ENCODE results near the gene RASGRP2. TPM values are rescaled to one million over a fixed set of nuclear protein-coding genes. Genes with fewer than 3 reads are reported as not detected.

RASGRP2 gene
- total and polyA plus RNA-seq, 2 experiments from 2014 or later = 30.1 to 50.4 TPM

- TF ChIP-seq, protein P1, sequence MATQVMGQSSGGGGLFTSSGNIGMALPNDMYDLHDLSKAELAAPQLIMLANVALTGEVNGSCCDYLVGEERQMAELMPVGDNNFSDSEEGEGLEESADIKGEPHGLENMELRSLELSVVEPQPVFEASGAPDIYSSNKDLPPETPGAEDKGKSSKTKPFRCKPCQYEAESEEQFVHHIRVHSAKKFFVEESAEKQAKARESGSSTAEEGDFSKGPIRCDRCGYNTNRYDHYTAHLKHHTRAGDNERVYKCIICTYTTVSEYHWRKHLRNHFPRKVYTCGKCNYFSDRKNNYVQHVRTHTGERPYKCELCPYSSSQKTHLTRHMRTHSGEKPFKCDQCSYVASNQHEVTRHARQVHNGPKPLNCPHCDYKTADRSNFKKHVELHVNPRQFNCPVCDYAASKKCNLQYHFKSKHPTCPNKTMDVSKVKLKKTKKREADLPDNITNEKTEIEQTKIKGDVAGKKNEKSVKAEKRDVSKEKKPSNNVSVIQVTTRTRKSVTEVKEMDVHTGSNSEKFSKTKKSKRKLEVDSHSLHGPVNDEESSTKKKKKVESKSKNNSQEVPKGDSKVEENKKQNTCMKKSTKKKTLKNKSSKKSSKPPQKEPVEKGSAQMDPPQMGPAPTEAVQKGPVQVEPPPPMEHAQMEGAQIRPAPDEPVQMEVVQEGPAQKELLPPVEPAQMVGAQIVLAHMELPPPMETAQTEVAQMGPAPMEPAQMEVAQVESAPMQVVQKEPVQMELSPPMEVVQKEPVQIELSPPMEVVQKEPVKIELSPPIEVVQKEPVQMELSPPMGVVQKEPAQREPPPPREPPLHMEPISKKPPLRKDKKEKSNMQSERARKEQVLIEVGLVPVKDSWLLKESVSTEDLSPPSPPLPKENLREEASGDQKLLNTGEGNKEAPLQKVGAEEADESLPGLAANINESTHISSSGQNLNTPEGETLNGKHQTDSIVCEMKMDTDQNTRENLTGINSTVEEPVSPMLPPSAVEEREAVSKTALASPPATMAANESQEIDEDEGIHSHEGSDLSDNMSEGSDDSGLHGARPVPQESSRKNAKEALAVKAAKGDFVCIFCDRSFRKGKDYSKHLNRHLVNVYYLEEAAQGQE (IDR thresholded peaks at IDR 0.05; ENCODE audit: unreplicated experiment) = no peak
- no peak for TF ChIP-seq POLR2AphosphoS5 (IDR thresholded peaks at IDR 0.05; ENCODE audit: low read depth)
- no peak for TF ChIP-seq ZNF114 (CRISPR knock-in tag; IDR thresholded peaks at IDR 0.05)
- no peak for TF ChIP-seq EZH2 (IDR thresholded peaks at IDR 0.05; ENCODE audit: low read depth, unreplicated experiment)
- TF ChIP-seq ETS1 (IDR thresholded peaks at IDR 0.05) = no peak
- no peak for TF ChIP-seq CREB1 (CRISPR knock-in tag; IDR thresholded peaks at IDR 0.05; ENCODE audit: low read depth)
- no peak for TF ChIP-seq JUNB (IDR thresholded peaks at IDR 0.05; ENCODE audit: unreplicated experiment)
- TF ChIP-seq, protein P2, sequence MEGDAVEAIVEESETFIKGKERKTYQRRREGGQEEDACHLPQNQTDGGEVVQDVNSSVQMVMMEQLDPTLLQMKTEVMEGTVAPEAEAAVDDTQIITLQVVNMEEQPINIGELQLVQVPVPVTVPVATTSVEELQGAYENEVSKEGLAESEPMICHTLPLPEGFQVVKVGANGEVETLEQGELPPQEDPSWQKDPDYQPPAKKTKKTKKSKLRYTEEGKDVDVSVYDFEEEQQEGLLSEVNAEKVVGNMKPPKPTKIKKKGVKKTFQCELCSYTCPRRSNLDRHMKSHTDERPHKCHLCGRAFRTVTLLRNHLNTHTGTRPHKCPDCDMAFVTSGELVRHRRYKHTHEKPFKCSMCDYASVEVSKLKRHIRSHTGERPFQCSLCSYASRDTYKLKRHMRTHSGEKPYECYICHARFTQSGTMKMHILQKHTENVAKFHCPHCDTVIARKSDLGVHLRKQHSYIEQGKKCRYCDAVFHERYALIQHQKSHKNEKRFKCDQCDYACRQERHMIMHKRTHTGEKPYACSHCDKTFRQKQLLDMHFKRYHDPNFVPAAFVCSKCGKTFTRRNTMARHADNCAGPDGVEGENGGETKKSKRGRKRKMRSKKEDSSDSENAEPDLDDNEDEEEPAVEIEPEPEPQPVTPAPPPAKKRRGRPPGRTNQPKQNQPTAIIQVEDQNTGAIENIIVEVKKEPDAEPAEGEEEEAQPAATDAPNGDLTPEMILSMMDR (conservative IDR thresholded peaks at IDR 0.05; ENCODE audit: low read depth in 2 of 2) = no peak
Observed at GRCh38 chr11:64690235-64690634, 53.7 kb downstream of the RASGRP2 start (continued).

DNA sequence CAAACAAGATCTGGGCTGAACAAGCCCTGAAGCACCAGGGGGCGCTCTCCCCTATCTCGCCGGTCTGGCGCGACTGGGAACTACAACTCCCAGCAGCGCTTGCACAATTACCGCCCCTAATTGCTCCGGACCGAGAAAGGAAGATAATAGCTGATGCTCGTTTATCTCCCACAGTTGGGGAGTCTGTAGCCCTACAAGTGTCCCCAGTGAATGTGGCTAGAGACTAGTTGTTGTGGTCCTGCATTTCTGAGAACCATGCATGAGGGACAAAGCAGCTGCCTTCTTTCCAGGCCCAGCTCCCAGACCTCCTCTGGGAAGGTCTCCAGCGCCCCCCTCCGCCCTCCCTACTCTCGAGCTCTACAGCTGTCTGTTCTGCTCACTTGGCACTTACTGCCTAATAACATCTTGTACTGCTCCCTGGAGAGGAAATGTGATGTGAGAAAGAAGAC, 55.4 kb downstream of the RASGRP2 start:
- H3K9me3 Mint-ChIP-seq = no peaks in the 10 kb centered on the region
- Histone ChIP-seq H3K4me2 (peak overlapping the region; percentile 88), H2AFZ (peak overlapping the region; percentile 92), H3K36me3 (ENCODE audit: insufficient read depth) (no peaks in the 10 kb centered on the region), H3K27me3 (ENCODE audit: insufficient read depth) (no peaks in the 10 kb centered on the region), H3K9me2 (ENCODE audit: insufficient read depth) (no peaks in the 10 kb centered on the region), H3K4me3 (peak overlapping the region; percentile 71), H3K27ac (ENCODE audit: low read depth) (no peak overlapping the region), H3K79me2 (replicated peaks; ENCODE audit: insufficient read depth) (no peaks in the 10 kb centered on the region), H4K20me1 (replicated peaks; ENCODE audit: insufficient read depth) (no peaks in the 10 kb centered on the region), H3K4me1 (ENCODE audit: insufficient read depth) (peaks cover 25% of the 10 kb centered on the region), H3F3A (replicated peaks; ENCODE audit: low read depth) (0 out of 2 replicates have a peak, but pooled peaks cover 2% of the 10 kb centered on the region)
- peak overlapping the region; percentile 88 for H3K4me3 Mint-ChIP-seq
- H3K27me3 Mint-ChIP-seq (ENCODE audit: insufficient read depth, low read depth, poor library complexity) = peaks cover 12% of the 10 kb centered on the region
- TF ChIP-seq POLR2AphosphoS5 (IDR thresholded peaks at IDR 0.05; ENCODE audit: low read depth) (no peak), JUNB (IDR thresholded peaks at IDR 0.05; ENCODE audit: unreplicated experiment) (no peak), ETS1 (IDR thresholded peaks at IDR 0.05) (peak; percentile 74; the same call in 1 of the 2 replicates), ZNF331 (CRISPR knock-in tag; IDR thresholded peaks at IDR 0.05; ENCODE audit: low read depth) (no peak), NANOG (IDR thresholded peaks at IDR 0.05; ENCODE audit: borderline replicate concordance) (no peak), STAT1 (IDR thresholded peaks at IDR 0.05; ENCODE audit: unreplicated experiment) (no peak), ZNF114 (CRISPR knock-in tag; IDR thresholded peaks at IDR 0.05) (no peak), EZH2 (IDR thresholded peaks at IDR 0.05; ENCODE audit: low read depth, unreplicated experiment) (no peak), EZH2phosphoT487 (IDR thresholded peaks at IDR 0.05; ENCODE audit: unreplicated experiment) (no peak), CREB1 (CRISPR knock-in tag; IDR thresholded peaks at IDR 0.05; ENCODE audit: low read depth) (no peak)
- TF ChIP-seq, protein P2 (conservative IDR thresholded peaks at IDR 0.05; ENCODE audit: low read depth in 2 of 2) = peak; percentile 76 to 90
- TF ChIP-seq, protein P1 (IDR thresholded peaks at IDR 0.05; ENCODE audit: unreplicated experiment) = no peak
- peak overlapping the region; percentile 92 for H3K27ac Mint-ChIP-seq
- peaks cover 33% of the 10 kb centered on the region for H3K4me1 Mint-ChIP-seq
- peak; percentile 89 for ATAC-seq
- no peaks in the 10 kb centered on the region; the same call in 2 of the 3 replicates for H3K36me3 Mint-ChIP-seq (ENCODE audit: low read depth)
- DNase-seq (ENCODE audit: low spot score) = peak; percentile 99

All from GM23338 (cell line).